ENCODE data around the gene AUTS2. TPM values are rescaled to one million over a fixed set of nuclear protein-coding genes. Genes with fewer than 3 reads are reported as not detected.

The AUTS2 gene
- total and polyA plus RNA-seq, 4 donors = 4.9 to 24.4 (median 7.0) TPM

- Histone ChIP-seq H3K9me3 (ENCODE audit: control insufficient read depth in 4 of 4, low read length in 3 of 4) (peaks cover 1 to 19% (median 8%) of the 10 kb centered on the region in 4 donors), H3K36me3 (ENCODE audit: control insufficient read depth in 4 of 4, insufficient read depth in 3 of 4, low read depth in 1 of 4, low read length in 3 of 4) (peaks cover 1 to 16% (median 7%) of the 10 kb centered on the region in 4 donors), H3K4me3 (ENCODE audit: low read depth in 1 of 3, low read length in 3 of 3) (no peak overlapping the region), H3K27me3 (ENCODE audit: control insufficient read depth in 4 of 4, insufficient read depth in 4 of 4, low read length in 3 of 4) (no peaks in the 10 kb centered on the region), H3K4me1 (ENCODE audit: control insufficient read depth in 4 of 4, insufficient read depth in 4 of 4, low read length in 3 of 4) (no peaks in the 10 kb centered on the region), H3K9ac (ENCODE audit: low read depth in 1 of 2, low read length in 2 of 2) (no peak overlapping the region), H3K27ac (ENCODE audit: low read depth in 1 of 2, low read length in 2 of 2) (no peak overlapping the region)
- TF ChIP-seq RXRA (IDR thresholded peaks at IDR 0.05) (no peak), YY1 (IDR thresholded peaks at IDR 0.05) (no peak), ATF3 (IDR thresholded peaks at IDR 0.05) (no peak), FOXA2 (IDR thresholded peaks at IDR 0.05) (no peak), JUND (IDR thresholded peaks at IDR 0.05) (no peak), REST (IDR thresholded peaks at IDR 0.05) (no peak), GABPA (IDR thresholded peaks at IDR 0.05 in 1 of 2, conservative IDR thresholded peaks at IDR 0.05 in 1 of 2) (no peak), FOXA1 (IDR thresholded peaks at IDR 0.05) (no peak), ZBTB33 (IDR thresholded peaks at IDR 0.05) (no peak)
- DNase-seq (ENCODE audit: low spot score) = no peak
- WGBS = 64% methylated on average over 6 of the region's 6 CpGs
Measured at GRCh38 chr7:70797109-70797514, 1198.8 kb downstream of the AUTS2 start.

- Histone ChIP-seq H3K9me3 (ENCODE audit: control insufficient read depth in 4 of 4, low read length in 3 of 4) (peaks cover 1 to 19% (median 8%) of the 10 kb centered on the region in 4 donors), H3K27me3 (ENCODE audit: control insufficient read depth in 4 of 4, insufficient read depth in 4 of 4, low read length in 3 of 4) (no peaks in the 10 kb centered on the region), H3K4me3 (ENCODE audit: low read depth in 1 of 3, low read length in 3 of 3) (no peak overlapping the region), H3K4me1 (ENCODE audit: control insufficient read depth in 4 of 4, insufficient read depth in 4 of 4, low read length in 3 of 4) (no peaks in the 10 kb centered on the region), H3K36me3 (ENCODE audit: control insufficient read depth in 4 of 4, insufficient read depth in 3 of 4, low read depth in 1 of 4, low read length in 3 of 4) (peaks cover 0 to 2% (median under 1%) of the 10 kb centered on the region in 4 donors), H3K27ac (ENCODE audit: low read depth in 1 of 2, low read length in 2 of 2) (no peak overlapping the region), H3K9ac (ENCODE audit: low read depth in 1 of 2, low read length in 2 of 2) (no peak overlapping the region)
- WGBS = 91% methylated on average over 4 of the region's 4 CpGs
- no peak for DNase-seq (ENCODE audit: low spot score)
- TF ChIP-seq FOXA1 (IDR thresholded peaks at IDR 0.05) (no peak), ZBTB33 (IDR thresholded peaks at IDR 0.05) (no peak), HNF4G (IDR thresholded peaks at IDR 0.05) (no peak), SP1 (IDR thresholded peaks at IDR 0.05) (no peak), RXRA (IDR thresholded peaks at IDR 0.05) (no peak), YY1 (IDR thresholded peaks at IDR 0.05) (no peak), ATF3 (IDR thresholded peaks at IDR 0.05) (no peak), MAX (IDR thresholded peaks at IDR 0.05) (no peak), GABPA (IDR thresholded peaks at IDR 0.05 in 1 of 2, conservative IDR thresholded peaks at IDR 0.05 in 1 of 2) (no peak), HNF4A (conservative IDR thresholded peaks at IDR 0.05) (no peak), NR2F2 (IDR thresholded peaks at IDR 0.05) (no peak), JUND (IDR thresholded peaks at IDR 0.05) (no peak), FOXA2 (IDR thresholded peaks at IDR 0.05) (no peak), RAD21 (IDR thresholded peaks at IDR 0.05) (no peak), CTCF (IDR thresholded peaks at IDR 0.05; ENCODE audit: low read depth, low read length, missing input control) (no peak), REST (IDR thresholded peaks at IDR 0.05) (no peak)
Measured at GRCh38 chr7:70799841-70800405, 1201.6 kb downstream of the AUTS2 start.
